ENCODE data around the gene CNTD1.

Gene CNTD1

GRCh38 chr17:42806249-42806648, 7.6 kb downstream of the CNTD1 start:
- no peak for DNase-seq

DNA sequence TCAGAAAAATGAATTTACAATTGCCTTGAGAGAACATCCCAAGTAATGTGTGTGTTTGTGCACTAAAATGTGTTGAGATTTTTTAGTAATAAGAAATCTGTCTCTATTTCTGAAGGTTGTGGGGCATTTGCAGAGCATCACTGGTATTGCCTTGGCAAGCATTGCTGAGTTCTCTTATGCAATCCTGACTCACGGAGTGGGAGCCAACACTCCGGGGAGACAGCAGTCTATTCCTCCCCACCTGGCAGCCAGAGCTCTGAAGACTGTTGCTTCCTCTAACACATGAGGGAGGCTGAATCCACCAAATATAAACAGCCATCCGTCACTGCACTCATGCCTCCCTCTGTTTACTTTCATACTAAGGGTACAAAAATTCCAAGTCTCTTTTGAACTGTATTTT, 10.6 kb downstream of the CNTD1 start:
- no peak for DNase-seq

DNA sequence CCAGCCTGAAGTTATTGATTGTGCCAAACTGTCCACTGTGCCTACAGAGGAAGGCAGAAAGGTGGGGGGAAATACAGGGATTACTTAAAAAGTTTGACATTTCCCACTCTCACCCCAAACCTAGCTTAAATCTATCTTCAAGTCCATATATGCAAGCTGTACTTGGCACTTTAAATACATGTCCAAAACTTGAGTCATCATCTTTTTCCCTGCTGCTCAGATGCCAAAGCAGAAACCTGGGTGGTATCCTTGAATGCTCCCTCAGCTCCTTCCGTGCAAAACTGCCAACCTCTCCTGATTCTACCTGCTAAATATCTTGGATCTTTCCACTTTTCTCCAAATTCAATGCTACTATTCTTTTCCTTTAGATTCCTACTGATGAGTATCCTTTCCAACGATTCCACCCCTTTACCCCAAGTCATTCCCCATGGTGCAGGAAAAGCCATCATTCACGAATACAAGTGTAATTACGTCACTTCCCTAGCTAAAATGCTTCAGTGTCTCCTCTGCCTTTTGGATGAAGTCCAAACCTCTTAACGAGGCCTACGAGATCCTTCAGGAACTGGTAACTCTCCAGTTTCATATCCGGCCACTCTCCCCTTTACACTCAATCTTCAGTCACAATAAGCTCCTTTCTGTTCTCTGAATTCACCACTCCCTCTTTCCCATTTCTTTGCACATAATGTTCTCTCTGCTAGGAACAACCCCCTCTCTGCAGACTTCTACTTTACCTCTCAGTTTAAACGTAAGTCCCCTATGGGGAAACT, 16.2 kb downstream of the CNTD1 start:
- no peak for DNase-seq

- DNase-seq = no peak
Observed at GRCh38 chr17:42817866-42818265, 19.2 kb downstream of the CNTD1 start.

DNA sequence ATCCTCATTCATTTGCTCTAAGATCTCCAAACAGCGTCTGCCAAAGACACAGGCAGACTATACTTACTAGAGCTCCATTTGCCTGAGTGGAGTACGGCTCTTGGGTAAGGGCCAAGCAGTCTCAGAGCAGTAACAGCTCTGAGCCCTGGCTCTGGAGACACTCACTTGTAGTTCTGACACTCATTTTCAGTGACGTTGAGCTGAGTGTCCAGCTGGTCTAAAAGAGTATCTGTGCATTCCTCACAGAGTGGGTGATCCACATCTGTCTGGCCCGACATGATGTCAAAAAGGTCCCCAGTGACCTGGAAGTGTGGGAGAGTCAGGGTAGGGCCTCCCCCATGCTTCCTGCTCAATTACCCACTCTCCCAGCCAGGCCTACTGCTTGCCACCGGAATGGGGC, 19.7 kb downstream of the CNTD1 start:
- DNase-seq = no peak

GRCh38 chr17:42819939-42820535, 21.4 kb downstream of the CNTD1 start:
- DNase-seq = peak; percentile 35

GRCh38 chr17:42821176-42821575, 22.5 kb downstream of the CNTD1 start:
- no peak for DNase-seq

GRCh38 chr17:42827472-42827871, 28.8 kb downstream of the CNTD1 start:
- no peak for DNase-seq

GRCh38 chr17:42830971-42831370, 32.3 kb downstream of the CNTD1 start:
- no peak for DNase-seq

DNA sequence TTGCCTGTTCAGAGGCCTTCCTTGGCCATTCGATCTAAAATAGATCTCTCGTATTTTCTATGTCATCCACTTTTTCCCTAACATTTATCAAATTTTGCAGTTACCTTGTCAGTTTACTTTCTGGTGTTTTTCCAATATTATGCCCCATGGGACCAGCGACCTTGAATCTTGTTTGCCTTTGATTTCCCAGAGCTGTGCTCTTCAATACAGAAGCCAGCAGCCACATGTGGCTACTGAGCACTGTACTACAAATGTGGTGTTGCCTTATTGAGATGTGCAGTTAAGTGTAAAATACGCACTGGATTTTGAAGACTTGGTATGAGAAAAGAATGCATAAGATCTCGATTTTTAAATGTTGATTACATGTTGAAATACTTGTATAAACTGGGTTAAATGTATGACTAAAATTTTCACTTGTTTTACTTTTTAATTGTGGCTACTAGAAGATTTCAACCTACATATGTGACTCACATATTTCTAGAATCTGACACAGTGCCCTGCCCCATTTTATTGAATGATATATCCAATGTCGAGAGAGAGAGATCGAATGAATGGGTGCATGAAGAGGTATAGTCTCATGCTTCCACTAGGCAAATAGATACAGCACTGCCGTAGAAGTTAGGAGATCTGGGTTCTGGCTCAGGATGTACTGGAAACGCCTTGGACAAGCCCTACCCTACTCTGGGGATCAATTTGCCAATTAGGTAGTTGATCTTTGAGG, 33.7 kb downstream of the CNTD1 start:
- DNase-seq = no peak

DNA sequence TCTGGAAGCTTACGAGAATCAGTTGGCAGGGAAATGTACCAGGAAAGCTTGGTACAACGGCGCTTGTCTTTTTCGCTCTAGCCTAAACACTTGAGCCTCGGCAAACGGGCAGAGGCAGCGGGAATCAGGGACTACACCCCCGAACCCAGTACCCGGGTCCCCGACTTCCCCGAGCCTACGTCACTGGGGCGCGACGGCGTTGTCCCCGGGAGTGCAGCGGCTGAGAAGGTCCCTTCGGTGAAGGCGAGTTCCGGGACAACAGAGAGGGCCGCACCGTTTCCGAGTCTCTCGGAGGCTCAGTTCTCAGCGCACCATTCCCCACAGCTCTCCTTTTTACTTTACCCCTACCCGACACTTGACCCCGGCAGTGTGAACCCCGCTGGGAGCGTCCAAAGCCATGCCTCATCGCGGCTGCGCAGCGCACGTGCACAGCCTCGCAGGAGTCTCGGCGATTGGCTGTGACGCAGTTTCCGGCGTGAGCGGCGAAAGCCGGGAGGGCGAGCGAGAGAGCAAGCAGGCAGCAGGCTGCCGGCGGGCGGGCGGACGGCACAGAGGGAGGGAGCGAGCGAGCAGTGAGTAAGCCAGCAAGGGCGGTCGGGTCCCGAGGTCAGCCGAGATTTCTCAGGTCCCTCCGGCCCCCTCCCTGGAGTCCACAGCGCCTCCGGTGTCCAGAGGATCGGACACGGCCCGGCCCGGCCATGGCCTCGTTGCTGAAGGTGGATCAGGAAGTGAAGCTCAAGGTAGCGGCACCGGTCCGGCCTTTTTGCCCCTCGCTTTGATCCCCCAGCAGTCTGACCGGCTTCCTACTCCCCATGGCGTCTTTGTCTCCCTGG, 34.5 kb downstream of the CNTD1 start, which contains the start of gene PSME3:
TSS of gene PSME3 (plus strand) at position 464 of the 833 bp plus-strand sequence. CDS start at position 699, 235 bp downstream.
- peak; percentile 73 for DNase-seq

GRCh38 chr17:42833767-42834422, 35.2 kb downstream of the CNTD1 start:
- DNase-seq = no peak

GRCh38 chr17:42835732-42836131, 37.1 kb downstream of the CNTD1 start:
- DNase-seq = no peak

DNA sequence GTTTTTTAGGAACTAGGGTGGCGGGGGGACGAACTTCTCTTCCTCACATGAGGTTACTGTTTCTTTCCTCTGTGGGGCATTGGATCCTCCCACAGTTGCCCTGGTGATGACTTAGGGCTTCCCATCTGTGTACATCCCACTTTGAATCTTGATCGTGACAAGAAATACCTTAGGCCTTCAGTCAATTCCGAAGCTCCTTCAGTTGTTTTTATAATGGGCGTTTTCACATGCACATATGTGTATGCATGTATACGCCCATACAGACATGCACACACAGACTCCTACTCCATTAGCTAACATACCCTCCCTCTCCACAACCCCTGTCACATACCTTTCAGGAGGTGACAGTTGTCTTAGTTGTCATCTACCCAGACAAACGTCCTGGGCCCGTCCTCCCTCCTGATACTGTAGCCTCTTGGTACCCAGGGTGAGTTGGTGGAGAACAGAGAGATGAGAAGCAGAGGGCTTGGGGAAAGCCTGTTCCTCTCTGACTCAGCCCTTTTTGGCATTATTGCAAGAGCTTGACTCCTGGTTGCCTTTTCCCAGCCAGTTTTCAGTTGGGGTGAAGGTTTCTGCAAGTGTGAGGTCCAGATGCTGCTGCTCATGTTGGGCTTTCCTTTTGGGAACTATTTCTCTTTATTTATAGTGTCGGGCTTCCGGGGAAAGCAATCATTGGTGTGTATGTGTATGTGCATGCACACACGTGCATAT, 43.5 kb downstream of the CNTD1 start:
- no peak for DNase-seq

DNA sequence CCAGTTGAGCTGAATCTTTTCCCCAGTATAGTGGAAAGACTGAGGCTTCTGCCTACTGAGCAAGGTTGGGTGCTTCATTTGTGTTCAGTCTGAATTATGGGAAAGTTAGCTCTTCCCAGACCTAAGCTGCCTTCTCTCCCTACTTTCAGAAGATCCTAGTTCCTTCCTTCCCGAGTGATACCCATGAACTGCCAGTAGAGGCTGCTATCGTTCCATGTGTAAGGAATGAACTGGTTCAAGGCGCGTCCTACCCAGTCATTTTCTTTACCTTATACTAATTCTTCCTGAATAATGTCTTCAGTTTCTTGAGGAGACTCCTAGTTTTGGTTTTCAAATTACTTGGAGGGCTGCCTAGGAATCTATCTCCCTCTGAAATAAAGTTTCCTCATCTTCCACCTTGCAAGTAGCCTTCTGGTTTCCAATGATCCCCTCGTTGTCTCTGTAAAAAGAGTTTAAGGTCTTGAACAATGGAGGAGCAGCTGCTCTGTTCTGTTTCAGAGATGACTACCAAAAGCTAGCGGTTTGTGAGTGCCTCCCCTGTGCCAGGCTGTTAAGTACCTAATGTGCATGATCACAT, 44.8 kb downstream of the CNTD1 start:
- peak; percentile 51 for DNase-seq

GRCh38 chr17:42844271-42844670, 45.6 kb downstream of the CNTD1 start, which contains the start of gene AOC2:
TSS of gene AOC2 (plus strand) at chr17:42844580. CDS start at chr17:42844627, 47 bp downstream.
- no peak for DNase-seq

DNA sequence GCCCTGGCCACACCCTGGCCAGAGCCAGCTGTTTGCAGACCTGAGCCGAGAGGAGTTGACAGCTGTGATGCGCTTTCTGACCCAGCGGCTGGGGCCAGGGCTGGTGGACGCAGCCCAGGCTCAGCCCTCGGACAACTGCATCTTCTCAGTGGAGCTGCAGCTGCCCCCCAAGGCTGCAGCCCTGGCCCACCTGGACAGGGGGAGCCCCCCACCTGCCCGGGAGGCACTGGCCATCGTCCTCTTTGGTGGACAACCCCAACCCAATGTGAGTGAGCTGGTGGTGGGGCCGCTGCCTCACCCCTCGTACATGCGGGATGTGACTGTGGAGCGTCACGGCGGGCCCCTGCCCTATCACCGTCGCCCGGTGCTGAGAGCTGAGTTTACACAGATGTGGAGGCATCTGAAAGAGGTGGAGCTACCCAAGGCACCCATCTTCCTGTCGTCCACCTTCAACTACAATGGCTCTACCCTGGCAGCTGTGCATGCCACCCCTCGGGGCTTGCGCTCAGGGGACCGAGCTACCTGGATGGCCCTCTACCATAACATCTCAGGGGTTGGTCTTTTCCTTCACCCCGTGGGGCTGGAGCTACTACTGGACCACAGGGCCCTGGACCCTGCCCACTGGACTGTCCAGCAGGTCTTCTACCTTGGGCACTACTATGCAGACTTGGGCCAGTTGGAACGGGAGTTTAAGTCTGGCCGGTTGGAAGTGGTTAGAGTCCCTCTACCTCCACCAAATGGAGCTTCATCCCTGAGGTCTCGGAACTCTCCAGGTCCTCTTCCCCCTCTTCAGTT, 46.3 kb downstream of the CNTD1 start:
- no peak for DNase-seq

GRCh38 chr17:42845556-42845917, 46.9 kb downstream of the CNTD1 start:
- no peak for DNase-seq

GRCh38 chr17:42845918-42846593, 47.4 kb downstream of the CNTD1 start:
- DNase-seq = no peak

Measured in COR-L47 (cell line).